GM21423 (cell line): ENCODE measurements around the gene NCKAP5L.
A peak's percentile ranks its signal among the peaks of the same experiment; 100 is the strongest.
"Not testable (repeated sequence)": the region's sequence is repeated elsewhere in the genome, so short reads cannot be mapped to it uniquely, and the experiment has no call there.

Experiments used
- ATAC-seq: cut with Tn5 transposase; IDR thresholded peaks from one replicate; pipeline ENCODE4 v1.9.1; 2021; ENCODE audit warnings: mild to moderate bottlenecking, moderate library complexity; ENCODE audit not compliant: unreplicated experiment

Gene NCKAP5L

DNA sequence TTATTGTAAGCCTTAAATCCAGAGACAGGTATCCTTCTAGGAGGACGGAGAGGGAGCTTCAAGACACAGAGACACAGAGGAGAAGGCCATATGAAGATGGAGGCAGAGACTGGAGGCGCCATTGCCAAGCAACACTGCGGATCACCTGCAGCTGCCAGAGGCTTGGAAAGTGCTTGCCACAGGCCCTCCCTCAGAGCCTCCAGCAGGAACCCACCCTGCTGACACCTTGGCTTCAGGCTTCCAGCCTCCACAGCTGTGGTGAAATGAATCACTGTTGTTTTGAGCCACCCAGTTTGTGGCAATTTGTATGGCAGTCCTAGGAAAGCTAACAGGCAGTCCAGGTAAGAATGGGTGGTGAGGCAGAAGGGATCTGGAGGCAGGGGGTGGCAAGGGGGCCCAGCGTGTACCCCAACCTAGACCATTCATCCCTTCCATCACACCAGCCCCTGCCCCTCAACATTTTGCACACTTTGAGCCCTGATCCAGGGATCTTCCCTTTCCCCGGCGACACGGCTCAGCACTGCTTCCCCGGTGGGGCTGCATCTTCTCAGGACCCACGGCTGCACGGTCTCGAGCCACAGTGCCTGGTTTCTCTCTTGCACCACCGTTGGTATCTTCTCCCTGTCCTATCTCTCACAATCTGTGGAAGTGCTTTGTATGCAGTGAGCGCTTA lies 37.0 kb upstream of the NCKAP5L start:
- no peak for ATAC-seq

DNA sequence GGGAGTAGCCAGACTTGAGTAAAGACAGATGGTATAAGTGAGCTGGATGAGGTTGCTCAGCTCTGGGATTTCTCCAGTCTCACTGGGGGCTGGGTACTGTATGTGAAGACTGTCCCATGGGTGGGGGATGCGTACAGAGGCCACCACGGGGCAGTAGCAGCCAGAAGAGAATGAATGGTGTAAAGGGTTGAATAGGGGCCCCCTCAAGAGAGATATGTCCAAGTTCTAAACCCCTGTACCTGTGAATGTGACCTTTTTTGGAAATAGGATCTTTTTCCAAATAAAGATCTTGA lies 36.5 kb upstream of the NCKAP5L start:
- ATAC-seq: no peak

DNA sequence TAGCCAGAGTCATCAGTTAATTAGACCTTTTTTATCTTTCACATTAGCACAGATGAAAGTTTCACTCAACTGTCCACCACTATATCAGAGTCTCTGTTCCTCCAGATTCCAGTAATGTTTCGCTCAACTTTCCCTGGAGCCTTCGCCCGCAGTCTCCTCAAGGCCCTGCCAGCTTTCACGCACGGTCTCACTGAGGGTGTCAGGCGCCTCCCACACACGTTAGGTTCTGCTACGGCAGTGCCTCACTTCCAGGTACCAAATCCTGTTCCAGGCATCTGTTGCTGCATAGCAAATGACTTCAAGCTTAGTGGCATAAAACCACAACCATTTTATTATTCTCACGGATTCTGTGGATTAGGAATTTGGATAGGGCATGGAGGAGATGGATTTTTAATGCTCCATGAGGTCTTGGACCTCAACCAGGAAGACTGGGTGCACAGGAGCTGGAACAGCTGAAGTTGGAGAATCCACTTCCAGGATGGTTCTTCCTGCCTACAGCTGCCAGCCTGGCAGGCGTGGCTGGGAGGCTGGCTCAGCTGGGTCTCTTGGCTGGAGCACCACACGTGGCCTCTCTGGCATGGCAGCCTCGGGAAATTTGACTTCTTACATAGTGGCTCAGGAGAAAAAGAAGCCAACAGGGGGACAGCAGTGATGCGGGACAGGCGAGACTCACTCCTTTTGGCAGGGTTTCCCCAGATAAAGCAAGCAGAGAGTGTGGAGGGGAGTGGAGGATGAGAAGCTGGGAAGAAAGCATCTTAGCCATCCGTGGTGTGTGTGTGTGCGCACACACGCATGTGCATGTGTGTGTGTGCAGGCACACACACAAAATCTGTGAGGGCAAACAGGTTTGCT lies 36.0 kb upstream of the NCKAP5L start:
- ATAC-seq: no peak

DNA sequence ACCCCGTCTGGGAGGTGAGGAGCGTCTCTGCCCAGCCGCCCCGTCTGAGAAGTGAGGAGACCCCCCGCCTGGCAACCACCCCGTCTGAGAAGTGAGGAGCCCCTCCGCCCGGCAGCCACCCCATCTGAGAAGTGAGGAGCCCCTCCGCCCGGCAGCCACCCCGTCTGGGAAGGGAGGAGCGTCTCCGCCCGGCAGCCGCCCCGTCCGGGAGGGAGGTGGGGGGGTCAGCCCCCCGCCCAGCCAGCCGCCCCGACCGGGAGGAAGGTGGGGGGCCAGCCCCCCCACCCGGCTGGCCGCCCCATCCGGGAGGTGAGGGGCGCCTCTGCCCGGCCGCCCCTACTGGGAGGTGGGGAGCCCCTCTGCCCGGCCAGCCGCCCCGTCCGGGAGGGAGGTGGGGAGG lies 32.7 kb upstream of the NCKAP5L start:
- not testable (repeated sequence) for ATAC-seq

DNA sequence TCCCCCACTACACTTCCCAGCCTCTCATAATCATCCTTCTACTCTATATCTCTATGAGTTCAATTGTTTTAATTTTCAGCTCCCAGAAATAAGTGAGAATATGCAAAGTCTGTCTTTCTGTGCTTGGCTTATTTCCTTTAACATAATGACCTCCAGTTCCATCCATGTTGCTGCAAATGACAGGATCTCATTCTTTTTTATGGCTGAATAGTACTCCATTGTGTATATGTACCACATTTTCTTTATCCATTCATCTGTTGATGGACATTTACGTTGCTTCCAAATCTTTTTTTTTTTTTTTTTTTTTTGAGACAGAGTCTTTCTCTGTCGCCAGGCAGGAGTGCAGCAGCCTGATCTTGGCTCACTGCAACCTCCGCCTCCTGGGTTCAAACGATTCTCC lies 27.7 kb upstream of the NCKAP5L start:
- not testable (repeated sequence) for ATAC-seq

DNA sequence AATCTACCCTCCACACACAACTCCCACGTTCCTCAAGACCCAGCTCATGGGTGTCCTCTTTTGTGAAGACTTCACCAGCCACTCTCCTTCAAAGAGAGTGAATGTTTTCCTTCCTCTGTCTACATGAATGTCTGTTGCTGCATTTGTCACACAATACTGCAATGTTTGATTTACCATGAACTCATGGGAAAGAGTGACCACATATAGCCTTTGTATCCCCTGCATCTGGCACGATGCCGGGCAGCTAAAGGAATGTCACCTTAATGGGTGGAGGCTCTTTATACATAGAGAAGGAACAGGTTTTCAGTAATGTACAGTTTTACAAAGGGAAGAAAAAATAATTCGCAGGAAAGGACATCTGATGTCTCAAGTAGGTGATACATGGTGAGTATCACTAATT lies 26.8 kb upstream of the NCKAP5L start:
- ATAC-seq: no peak

DNA sequence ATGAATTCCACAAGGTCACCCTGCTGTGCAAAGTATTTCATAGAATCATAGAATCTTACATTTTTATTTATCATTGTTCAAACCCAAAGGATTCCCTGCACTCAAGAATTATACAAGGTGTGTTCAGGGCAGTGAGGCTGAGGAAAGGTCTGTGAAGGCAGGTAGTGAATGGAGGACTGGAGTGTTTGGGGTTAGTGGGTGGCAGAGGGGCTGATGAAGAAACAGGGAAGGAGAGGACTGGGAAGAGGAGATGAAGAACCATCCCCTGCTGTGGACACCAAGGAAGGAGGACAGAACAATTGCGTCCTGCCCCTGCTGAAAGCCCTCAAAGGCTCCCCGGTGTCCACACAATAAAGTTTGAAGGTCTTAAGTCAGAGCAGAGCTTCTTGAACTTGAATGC lies 25.5 kb upstream of the NCKAP5L start:
- ATAC-seq: no peak

DNA sequence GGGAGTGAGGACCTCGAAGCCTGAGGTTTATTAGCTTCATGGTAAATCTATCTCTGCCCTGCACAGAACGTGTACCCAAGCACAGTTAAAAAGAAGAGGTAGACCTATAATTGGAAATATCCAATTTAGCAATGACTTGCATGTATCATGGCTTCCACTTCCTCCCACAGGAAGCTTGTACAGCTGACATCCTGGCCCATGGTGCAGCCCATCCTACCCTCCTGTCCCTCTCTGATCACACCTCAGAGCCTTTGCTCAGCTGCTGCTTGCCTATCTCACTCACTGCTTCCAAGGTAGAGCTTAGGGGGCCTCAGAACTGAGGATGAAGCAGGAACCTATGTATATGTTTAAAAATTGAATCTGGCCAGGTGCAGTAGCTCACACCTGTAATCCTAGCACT lies 18.9 kb upstream of the NCKAP5L start:
- ATAC-seq: no peak

DNA sequence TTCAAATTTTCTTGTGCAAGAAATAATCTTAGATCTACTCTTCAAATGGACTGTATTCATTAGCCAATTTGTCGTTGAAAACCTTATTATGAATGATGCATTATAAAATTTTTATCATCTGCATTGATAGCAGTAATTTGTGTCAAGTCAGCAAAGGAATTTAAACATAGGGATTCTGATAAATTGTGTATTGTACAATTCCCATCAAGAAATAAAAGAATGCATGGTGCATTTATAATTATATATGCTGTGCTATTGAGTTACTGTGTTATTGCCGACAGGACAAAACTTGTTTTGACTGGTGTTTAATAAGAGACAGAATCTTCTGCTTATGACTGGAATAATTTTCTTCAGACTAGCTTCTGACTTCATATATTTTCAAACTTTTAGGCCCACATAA lies 17.8 kb upstream of the NCKAP5L start:
- ATAC-seq: no peak

DNA sequence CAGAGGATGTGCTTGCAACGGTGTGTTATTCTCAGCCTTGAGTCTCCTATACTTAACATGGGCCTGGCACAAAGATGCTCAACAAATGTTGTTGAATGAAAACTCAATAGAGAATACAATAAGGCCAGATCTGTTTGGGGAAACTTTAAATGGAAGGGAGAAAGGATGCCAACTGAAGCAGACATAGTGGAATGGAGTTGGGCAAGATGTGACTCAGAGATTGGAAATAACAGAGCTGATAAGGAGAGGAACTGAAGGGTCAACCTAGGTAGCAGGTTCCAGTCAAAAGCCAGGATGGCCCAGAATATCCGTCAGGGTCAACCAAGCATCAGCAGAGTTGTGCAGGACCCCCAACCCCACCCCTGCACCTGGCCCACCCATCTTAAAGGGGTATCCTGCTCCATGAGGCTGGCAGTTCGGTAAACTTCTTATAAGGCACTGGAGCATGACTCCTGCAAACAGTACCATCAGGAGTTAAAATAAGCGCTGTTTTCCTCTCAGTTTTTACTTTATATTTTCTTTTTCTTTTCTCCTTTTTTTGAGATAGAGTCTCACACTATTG lies 15.7 kb upstream of the NCKAP5L start:
- ATAC-seq: no peak

DNA sequence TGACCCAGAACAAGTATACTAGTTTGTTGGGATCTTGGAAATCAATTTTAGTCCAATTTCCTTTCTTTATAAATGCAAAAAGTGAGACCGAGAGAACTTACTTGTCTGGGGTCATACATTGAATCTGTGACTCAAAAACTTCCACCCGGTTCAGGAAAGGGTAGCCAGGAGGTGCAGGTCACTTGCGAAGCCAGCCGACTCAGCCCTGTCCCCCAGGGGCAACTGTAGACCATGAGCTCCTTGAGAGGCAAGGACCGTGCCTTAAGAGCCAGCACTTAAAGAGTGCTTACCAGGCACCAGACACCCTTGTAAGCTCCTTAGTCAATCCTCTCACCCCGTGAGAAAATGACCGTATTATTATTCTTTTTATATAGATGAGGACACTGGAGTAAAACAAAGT lies 15.2 kb upstream of the NCKAP5L start:
- no peak for ATAC-seq

DNA sequence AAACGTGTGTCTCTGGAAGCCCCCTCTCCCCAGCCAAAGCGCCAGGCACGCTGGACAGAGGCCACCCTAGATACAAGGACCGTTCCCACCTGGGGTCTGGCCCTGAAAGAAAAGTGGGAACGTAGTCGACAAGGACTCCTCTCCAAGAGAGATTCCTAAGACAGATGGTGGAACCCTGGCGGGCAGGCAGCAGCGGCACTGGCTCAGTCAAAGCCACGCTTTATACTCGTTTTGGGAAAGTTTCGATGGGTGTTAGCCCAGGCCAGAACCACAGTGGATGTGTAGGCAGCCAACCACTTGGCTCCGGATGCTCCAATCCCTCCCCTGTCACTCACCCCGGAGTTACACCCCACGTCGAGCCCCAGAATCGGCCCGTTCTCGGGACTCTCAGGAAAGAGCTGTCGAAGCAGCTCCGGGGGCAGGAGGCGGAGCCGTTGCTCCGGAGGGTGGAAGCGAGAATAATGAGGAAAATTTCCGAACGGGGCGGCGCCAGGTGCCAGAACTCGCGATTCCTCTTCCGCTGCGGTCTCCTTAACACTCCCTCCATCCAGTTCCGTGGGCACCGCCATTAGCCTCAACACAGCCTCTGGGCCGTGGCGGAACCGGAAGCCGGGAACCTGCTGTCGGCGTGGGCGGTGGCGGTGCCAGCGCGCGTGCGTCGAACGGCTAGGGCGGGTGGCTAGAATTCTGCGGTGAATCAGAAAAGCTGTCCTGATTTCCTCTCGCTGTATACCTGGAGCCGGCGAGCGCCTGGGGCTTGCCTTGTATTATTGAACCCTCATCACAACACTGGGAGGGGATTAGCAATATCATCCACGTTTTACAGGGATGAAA lies 14.5 kb upstream of the NCKAP5L start, which contains the start of gene BCDIN3D:
Gene BCDIN3D (minus strand): TSS at position 588 of the 834 bp plus-strand sequence. CDS start 19 bp downstream, at position 569.
- peak; percentile 90 for ATAC-seq

DNA sequence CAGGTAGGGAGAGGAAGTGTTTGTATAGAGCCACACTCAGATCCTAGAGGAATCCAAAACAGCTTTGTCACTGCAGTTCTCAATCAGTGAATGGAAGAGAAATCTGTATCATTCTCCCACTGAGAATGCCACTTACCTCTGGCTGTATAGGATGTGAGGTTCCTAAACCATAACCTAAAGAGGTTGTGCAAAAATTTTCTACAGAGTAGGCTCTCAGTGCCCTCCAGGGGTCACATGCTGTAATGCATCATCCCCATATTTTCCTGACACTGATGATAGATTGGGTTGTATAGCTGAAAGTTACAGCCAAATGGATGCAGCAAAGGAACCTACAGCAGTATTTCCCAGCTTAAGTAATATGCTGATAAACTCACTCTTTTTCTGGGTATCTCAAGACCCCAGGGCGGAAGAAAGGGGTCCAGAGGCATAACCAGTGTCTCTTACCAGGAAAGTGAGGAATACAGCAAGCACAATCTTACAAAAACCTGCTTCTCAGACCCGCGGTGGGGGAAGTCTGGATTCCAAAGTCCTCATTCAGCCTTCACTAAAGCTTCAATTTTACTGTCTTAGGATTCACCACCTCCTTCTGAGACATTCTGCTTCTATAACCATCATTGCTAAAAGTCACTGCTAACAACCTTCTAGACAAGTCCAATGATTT lies 10.9 kb upstream of the NCKAP5L start:
- ATAC-seq: no peak

DNA sequence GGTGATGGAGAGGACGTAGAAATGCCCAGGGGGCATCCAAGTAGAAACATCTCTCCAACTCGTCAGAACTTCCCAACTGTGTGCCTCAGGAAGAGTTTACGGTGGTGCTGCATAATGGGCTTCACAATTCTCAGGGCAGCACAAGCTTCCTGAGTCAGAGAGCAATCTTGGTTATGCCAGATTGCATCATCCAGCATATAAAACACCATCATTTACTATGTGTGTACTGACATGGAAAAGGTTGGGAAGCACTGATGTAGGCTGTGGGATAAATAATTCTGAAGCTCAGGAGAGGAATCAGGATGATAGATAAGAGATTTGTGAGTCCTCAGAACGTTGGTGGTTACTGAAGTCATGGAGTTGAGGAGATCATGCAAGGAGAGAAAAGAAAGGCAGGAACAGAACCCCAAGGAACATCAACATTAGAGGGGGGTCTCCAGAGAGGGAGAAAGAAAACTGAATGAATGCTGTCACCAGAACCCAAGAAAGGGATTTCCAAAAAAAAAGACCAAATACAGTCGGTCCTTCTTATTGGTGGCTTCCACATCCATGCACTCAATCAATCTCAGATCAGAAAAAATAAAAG lies 4.7 kb upstream of the NCKAP5L start:
- ATAC-seq: no peak

DNA sequence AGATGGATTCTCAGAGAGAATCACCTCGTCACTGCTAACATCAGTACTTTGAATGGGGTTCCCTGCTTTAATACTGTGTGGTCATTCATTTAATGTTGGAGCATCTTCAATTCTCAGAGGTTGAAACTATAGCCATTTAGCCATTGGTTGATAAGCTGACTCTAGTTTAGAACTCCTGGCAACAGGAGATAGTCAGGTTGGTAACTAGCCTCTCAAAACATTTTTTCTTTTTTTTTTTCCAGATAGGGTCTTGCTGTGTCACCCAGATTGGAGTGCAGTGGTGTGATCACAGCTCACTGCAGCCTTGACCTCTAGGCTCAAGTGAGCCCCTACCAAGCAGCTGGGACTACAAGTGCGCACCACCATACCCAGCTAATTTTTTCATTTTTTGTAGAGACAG lies 3.5 kb upstream of the NCKAP5L start:
- ATAC-seq: no peak

DNA sequence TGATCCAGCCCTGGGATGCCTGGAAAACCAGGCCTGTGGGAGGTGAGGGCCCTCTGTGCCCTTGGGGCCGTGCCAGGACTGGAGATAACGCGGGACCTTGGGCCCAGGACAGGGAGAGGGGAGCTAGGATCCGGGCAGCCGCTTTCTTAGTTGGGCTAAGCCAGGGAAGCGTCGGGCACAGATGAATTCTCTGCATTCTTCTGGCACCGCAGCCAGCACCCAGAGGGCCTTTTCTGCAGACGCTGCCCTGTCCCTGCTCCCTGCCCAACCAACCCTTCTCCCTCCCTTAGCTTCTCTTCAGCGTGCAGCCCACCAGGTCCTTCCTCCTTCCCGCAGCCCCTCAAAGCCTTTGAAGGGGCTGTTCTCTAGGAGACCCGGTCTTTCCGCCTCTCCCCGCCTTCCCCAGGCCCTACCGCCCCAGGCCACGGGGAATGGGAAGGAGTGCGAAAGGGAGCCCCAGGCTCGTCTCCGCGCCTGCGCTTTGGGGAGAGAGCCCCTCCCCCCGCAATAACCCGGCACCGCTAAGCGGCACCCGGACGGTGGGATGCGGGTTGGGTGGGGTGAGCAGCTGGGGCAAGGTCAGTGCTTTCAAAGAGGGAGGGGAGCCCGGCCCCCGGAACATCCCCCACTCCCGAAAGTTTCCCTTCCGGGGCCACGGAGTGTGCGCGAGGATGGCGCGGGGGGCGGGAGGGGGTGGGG lies 663 bp downstream of the NCKAP5L start:
- ATAC-seq: peak; percentile 19

DNA sequence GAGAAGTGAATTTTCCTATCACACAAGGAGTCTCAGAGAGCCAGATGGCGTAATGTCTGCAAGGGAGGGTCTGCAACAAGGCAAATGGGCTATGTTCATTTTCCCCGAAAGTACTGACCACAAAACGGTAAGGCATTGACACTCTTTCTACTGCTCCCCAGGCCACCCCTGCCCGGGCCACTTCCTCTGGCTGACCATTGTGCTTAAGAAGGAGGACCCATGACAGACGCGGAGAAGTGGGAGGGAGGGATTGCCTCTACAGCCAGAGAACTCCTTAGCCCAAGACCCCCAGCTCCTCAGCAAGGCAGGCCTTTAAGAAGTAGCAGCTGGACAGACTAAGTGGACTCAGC lies 1.2 kb downstream of the NCKAP5L start:
- ATAC-seq: no peak

DNA sequence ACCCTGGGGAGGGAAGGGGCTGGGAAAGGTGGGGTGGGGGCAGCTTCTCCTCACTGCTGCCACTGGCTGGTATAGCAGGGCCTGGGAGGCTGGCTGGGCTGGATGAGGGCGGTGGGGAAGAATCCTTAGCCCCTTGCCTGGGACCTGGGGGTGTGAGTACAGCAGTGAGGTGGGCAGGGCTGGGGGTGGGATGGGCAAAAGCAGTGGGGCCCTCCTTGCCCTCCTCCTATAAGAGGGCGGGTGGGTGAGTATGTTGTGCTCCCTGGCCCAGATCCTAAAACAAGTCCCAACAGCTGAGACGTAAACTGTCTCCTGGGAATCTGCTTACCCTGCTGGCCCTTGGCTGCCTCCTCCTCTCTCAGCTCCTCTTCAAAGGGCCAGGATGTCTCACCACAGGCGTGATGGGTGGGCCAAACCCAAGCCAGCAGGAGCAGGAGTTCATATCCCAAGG lies 2.2 kb downstream of the NCKAP5L start:
- no peak for ATAC-seq

DNA sequence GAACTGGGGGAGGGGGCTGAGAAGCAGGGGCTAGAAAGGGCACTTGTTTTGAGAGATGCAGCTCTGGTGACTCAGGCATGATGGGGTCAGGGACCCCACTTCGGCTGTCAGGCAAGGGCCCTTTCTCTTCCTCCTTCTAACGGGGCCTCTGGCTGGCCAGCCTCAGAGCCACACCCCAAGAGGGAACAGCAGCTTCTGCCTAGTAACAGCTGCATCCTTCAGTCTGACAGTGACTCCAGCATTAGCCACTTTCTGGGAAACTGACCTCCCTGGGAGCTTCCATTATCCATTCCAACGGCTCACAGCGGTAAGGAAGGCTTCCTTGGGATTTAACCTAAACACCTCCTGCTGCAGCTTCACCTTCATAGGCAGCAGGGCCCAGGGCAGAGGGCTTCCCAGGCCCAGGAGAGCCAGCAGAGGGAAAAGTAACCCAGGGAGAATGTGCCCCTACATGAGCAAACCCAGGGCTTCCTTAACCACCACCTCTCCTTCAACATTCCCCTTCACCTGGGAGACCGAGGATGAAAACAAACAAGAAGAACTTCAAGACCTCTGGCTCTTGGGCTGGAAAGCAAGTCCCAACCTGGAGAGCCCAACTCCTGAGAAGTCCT lies 2.7 kb downstream of the NCKAP5L start:
- no peak for ATAC-seq
